Skeletal muscle tissue (tissue), 5 donors: ENCODE measurements around the gene TRIM60. TPM values are rescaled to one million over a fixed set of nuclear protein-coding genes. Genes with fewer than 3 reads are reported as not detected.
"Not testable (repeated sequence)": the region's sequence is repeated elsewhere in the genome, so short reads cannot be mapped to it uniquely, and the experiment has no call there.

Source experiments
- H3K27ac ChIP-seq: one replicate; pipeline ENCODE4 v1.7.0; 2013; ENCODE audit warnings: mild to moderate bottlenecking, low read depth, low read length, inconsistent platforms
- H3K27me3 ChIP-seq, 3 donors: one replicate each; pipeline ENCODE4 v1.7.0; 2013; ENCODE audit warnings: low read length in 3 of 3; ENCODE audit not compliant: control insufficient read depth in 3 of 3, insufficient read depth in 3 of 3
- H3K36me3 ChIP-seq, 3 donors: one replicate each; pipeline ENCODE4 v1.7.0; 2013; ENCODE audit warnings: low read length in 3 of 3; ENCODE audit not compliant: control insufficient read depth in 3 of 3, insufficient read depth in 3 of 3
- H3K4me1 ChIP-seq, 3 donors: one replicate each; pipeline ENCODE4 v1.7.0; 2013; ENCODE audit warnings: low read length in 3 of 3, mild to moderate bottlenecking in 3 of 3; ENCODE audit not compliant: control insufficient read depth in 3 of 3, insufficient read depth in 3 of 3
- H3K4me3 ChIP-seq, 3 donors: one replicate each; pipeline ENCODE4 v1.7.0; 2013; ENCODE audit warnings: low read length in 3 of 3
- H3K9ac ChIP-seq, 3 donors: one replicate each; pipeline ENCODE4 v1.7.0; 2013; ENCODE audit warnings: low read length in 3 of 3, mild to moderate bottlenecking in 3 of 3, moderate library complexity in 2 of 3, low read depth in 1 of 3
- H3K9me3 ChIP-seq, 3 donors: one replicate each; pipeline ENCODE4 v1.7.0; 2013; ENCODE audit warnings: low read length in 3 of 3; ENCODE audit not compliant: control insufficient read depth in 3 of 3
- small RNA-seq: library from RNA; depleted of rRNA; stranded (forward); fragments of <200 nt; gene quantifications from one replicate; pipeline ENCODE3, GENCODE V24; 2014
- total RNA-seq: library from RNA; depleted of rRNA; stranded (reverse); fragments of >200 nt; gene quantifications from one replicate; pipeline ENCODE4 v1.2.3, GENCODE V29; 2014
- donor health status: Osteomylitis.

Gene TRIM60
- total RNA-seq, 1 donor from 2014 or later = not detected

- Histone ChIP-seq H3K27ac (no peak overlapping the region), H3K4me1 (no peaks in the 10 kb centered on the region), H3K9me3 (no peaks in the 10 kb centered on the region), H3K4me3 (no peak overlapping the region), H3K27me3 (no peaks in the 10 kb centered on the region), H3K36me3 (peaks cover 0 to 9% (median 5%) of the 10 kb centered on the region in 3 donors), H3K9ac (peak overlapping the region in 1 of 3 donors; percentile 40)
These were observed 47.7 kb downstream of the TRIM60 start for GRCh38 chr4:165079476-165079875.

- not testable (repeated sequence) for H3K27ac ChIP-seq, H3K27me3 ChIP-seq, H3K9ac ChIP-seq, H3K9me3 ChIP-seq, H3K4me3 ChIP-seq, H3K4me1 ChIP-seq
- H3K36me3 ChIP-seq = peaks cover 20 to 28% (median 28%) of the 10 kb centered on the region in 3 donors
These were observed 53.0 kb downstream of the TRIM60 start for GRCh38 chr4:165084787-165085186.

GRCh38 chr4:165085946-165086345, 54.1 kb downstream of the TRIM60 start:
- no peak overlapping the region for H3K4me3 ChIP-seq
- H3K36me3 ChIP-seq = peaks cover 23 to 32% (median 28%) of the 10 kb centered on the region in 3 donors
- no peaks in the 10 kb centered on the region for H3K9me3 ChIP-seq

GRCh38 chr4:165088366-165088765, 56.6 kb downstream of the TRIM60 start:
- peaks cover 23 to 32% (median 28%) of the 10 kb centered on the region in 3 donors for H3K36me3 ChIP-seq
- H3K4me3 ChIP-seq = no peak overlapping the region
- no peaks in the 10 kb centered on the region for H3K9me3 ChIP-seq
- H3K27me3 ChIP-seq = no peaks in the 10 kb centered on the region
- no peak overlapping the region for H3K27ac ChIP-seq
- no peaks in the 10 kb centered on the region for H3K4me1 ChIP-seq
- H3K9ac ChIP-seq = no peak overlapping the region

More at GRCh38 chr4:165085946-165086345, 54.1 kb downstream of the TRIM60 start:
- Histone ChIP-seq H3K27me3 (no peaks in the 10 kb centered on the region), H3K27ac (no peak overlapping the region), H3K9ac (no peak overlapping the region), H3K4me1 (no peaks in the 10 kb centered on the region)

Small RNAs within 50 kb of the gene (small RNA-seq; reads per million reads assigned to genes)
- not detected for gene AC106872.12

Other genes starting within 250 kb of the TRIM60 start
- not detected for gene APELA, start 154.8 kb upstream of the TRIM60 start, total RNA-seq
- gene TRIM61, start 54.3 kb upstream of the TRIM60 start, total RNA-seq = 2.6 TPM
- gene TRIM75, start 21.9 kb downstream of the TRIM60 start, total RNA-seq = under 0.01 TPM
- 3.1 TPM for gene TMEM192, start 80.9 kb downstream of the TRIM60 start, total RNA-seq
- gene KLHL2, start 175.6 kb downstream of the TRIM60 start, total RNA-seq = 5.2 TPM